ENCODE measurements around the gene PELI1. TPM values are rescaled to one million over a fixed set of nuclear protein-coding genes. Genes with fewer than 3 reads are reported as not detected.
"Not testable (repeated sequence)": the region's sequence is repeated elsewhere in the genome, so short reads cannot be mapped to it uniquely, and the experiment has no call there.

PELI1 gene
- total and polyA plus RNA-seq, 7 donors: 4.4 to 7.6 (median 6.9) TPM

GRCh38 chr2:64106481-64106880 lies 37.7 kb downstream of the PELI1 start:
- no peak for DNase-seq
- intact Hi-C loops (cut with DNase I): no loop called here
- 98 to 99% (median 98%) methylated on average over 3 of the region's 3 CpGs for WGBS, 3 donors

GRCh38 chr2:64105670-64106461 lies 38.4 kb downstream of the PELI1 start:
- intact Hi-C loops (cut with DNase I): no loop called here
- DNase-seq (no peak), ATAC-seq (no peak)
- no peaks in the 10 kb centered on the region for H3K9me3 ChIP-seq
- peaks cover 0 to 16% of the 10 kb centered on the region in 2 donors for H3K36me3 ChIP-seq (ENCODE audit: insufficient read depth in 1 of 2, low read depth in 1 of 2)
- no peak overlapping the region for H3K4me3 ChIP-seq
- no peaks in the 10 kb centered on the region for H3K4me1 ChIP-seq
- H3K27me3 ChIP-seq (ENCODE audit: insufficient read depth in 3 of 3, low read length in 2 of 3): no peaks in the 10 kb centered on the region
- TF ChIP-seq, protein P1, sequence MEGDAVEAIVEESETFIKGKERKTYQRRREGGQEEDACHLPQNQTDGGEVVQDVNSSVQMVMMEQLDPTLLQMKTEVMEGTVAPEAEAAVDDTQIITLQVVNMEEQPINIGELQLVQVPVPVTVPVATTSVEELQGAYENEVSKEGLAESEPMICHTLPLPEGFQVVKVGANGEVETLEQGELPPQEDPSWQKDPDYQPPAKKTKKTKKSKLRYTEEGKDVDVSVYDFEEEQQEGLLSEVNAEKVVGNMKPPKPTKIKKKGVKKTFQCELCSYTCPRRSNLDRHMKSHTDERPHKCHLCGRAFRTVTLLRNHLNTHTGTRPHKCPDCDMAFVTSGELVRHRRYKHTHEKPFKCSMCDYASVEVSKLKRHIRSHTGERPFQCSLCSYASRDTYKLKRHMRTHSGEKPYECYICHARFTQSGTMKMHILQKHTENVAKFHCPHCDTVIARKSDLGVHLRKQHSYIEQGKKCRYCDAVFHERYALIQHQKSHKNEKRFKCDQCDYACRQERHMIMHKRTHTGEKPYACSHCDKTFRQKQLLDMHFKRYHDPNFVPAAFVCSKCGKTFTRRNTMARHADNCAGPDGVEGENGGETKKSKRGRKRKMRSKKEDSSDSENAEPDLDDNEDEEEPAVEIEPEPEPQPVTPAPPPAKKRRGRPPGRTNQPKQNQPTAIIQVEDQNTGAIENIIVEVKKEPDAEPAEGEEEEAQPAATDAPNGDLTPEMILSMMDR (IDR thresholded peaks at IDR 0.05): no peak
- H3K27ac ChIP-seq: no peak overlapping the region
- WGBS, 3 donors: 93 to 94% (median 94%) methylated on average over 5 of the region's 5 CpGs

More at GRCh38 chr2:64106481-64106880, 37.7 kb downstream of the PELI1 start:
- H3K27ac ChIP-seq: no peak overlapping the region
- TF ChIP-seq, protein P1 (IDR thresholded peaks at IDR 0.05): no peak
- no peaks in the 10 kb centered on the region for H3K9me3 ChIP-seq
- H3K4me1 ChIP-seq: peaks cover 1% of the 10 kb centered on the region
- no peak for ATAC-seq
- no peaks in the 10 kb centered on the region for H3K27me3 ChIP-seq (ENCODE audit: insufficient read depth in 3 of 3, low read length in 2 of 3)
- peaks cover 0 to 16% of the 10 kb centered on the region in 2 donors for H3K36me3 ChIP-seq (ENCODE audit: insufficient read depth in 1 of 2, low read depth in 1 of 2)
- no peak overlapping the region for H3K4me3 ChIP-seq

GRCh38 chr2:64104933-64105332 lies 39.3 kb downstream of the PELI1 start:
- Histone ChIP-seq H3K4me3 (no peak overlapping the region), H3K36me3 (ENCODE audit: insufficient read depth in 1 of 2, low read depth in 1 of 2) (peaks cover 0 to 18% of the 10 kb centered on the region in 2 donors), H3K9me3 (no peaks in the 10 kb centered on the region), H3K4me1 (no peaks in the 10 kb centered on the region), H3K27me3 (ENCODE audit: insufficient read depth in 3 of 3, low read length in 2 of 3) (no peaks in the 10 kb centered on the region), H3K27ac (no peak overlapping the region)
- WGBS, 3 donors: 27 to 58% (median 28%) methylated on average over 1 of the region's 1 CpG
- DNase-seq: no peak
- no peak for ATAC-seq
- TF ChIP-seq, protein P1 (IDR thresholded peaks at IDR 0.05): no peak
- intact Hi-C loops (cut with DNase I): no loop called here

GRCh38 chr2:64102736-64103135 lies 41.5 kb downstream of the PELI1 start:
- H3K27ac ChIP-seq, H3K4me1 ChIP-seq: not testable (repeated sequence)
- peaks cover 0 to 22% of the 10 kb centered on the region in 2 donors for H3K36me3 ChIP-seq (ENCODE audit: insufficient read depth in 1 of 2, low read depth in 1 of 2)

DNA sequence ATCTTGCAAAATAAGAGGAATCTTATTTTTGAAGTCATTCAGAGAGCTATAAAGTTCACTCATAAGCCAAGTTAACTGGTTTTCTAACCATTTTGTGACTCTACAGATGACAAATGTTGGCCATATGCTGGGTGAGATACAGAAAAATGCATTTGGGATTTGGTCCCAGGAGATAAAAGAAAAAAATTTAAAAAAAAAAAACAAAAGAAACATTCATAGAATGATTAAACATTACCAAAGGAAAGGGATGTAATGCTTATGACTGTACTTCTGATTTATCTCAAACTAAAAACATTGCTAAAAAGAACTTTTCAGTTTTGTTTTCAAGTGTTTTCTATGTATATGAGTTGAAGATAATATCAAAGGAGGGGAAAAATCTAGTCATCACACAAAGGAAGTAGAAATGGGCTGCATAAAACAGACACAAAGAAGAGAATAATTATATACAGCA lies 43.1 kb downstream of the PELI1 start:
- H3K36me3 ChIP-seq (ENCODE audit: insufficient read depth in 1 of 2, low read depth in 1 of 2): peaks cover 0 to 18% of the 10 kb centered on the region in 2 donors
- TF ChIP-seq, protein P1 (IDR thresholded peaks at IDR 0.05): no peak
- no peak overlapping the region for H3K27ac ChIP-seq
- H3K4me3 ChIP-seq: no peak overlapping the region
- H3K27me3 ChIP-seq (ENCODE audit: insufficient read depth in 3 of 3, low read length in 2 of 3): no peaks in the 10 kb centered on the region
- intact Hi-C loops (cut with DNase I): no loop called here
- H3K4me1 ChIP-seq: no peaks in the 10 kb centered on the region
- H3K9me3 ChIP-seq: no peaks in the 10 kb centered on the region
- DNase-seq: no peak
- no peak for ATAC-seq

More at GRCh38 chr2:64102736-64103135, 41.5 kb downstream of the PELI1 start:
- H3K4me3 ChIP-seq; ATAC-seq; intact Hi-C loops (cut with DNase I); H3K27me3 ChIP-seq (ENCODE audit: insufficient read depth in 3 of 3, low read length in 2 of 3); H3K9me3 ChIP-seq; DNase-seq: not testable (repeated sequence)
- 71 to 80% (median 72%) methylated on average over 7 of the region's 7 CpGs for WGBS, 3 donors

DNA sequence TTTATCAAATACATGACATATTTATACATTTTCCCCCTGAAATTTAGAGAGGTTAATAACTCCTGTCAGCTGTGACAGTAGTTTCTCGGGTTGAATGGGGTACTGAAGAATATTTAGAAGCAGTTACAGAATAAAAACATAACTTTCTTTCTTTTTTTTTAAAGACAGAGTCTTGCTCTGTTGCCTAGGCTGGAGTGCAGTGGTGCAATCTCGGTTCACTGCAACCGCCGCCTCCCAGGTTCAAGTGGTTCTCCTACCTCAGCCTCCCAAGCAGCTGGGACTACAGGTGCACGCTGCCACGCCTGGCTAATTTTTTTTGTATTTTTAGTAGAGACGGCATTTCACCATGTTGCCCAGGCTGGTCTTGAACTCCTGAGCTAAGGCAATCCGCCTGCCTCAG lies 43.6 kb downstream of the PELI1 start:
- H3K9me3 ChIP-seq; ATAC-seq; DNase-seq; H3K27ac ChIP-seq; H3K27me3 ChIP-seq (ENCODE audit: insufficient read depth in 3 of 3, low read length in 2 of 3); H3K4me3 ChIP-seq; intact Hi-C loops (cut with DNase I); H3K4me1 ChIP-seq: not testable (repeated sequence)
- 97% methylated on average over 8 of the region's 8 CpGs for WGBS, 3 donors
- peaks cover 0 to 19% of the 10 kb centered on the region in 2 donors for H3K36me3 ChIP-seq (ENCODE audit: insufficient read depth in 1 of 2, low read depth in 1 of 2)

Data from psoas muscle (tissue), 8 donors.